HepG2 (cell line): ENCODE measurements around the gene ARID3C. TPM values are rescaled to one million over a fixed set of nuclear protein-coding genes. Genes with fewer than 3 reads are reported as not detected.

Source experiments
- CBX2 ChIP-seq, 2 experiments: fragments of 200-600 bp in 1 of 2; sonication (generic); formaldehyde crosslinking in 1 of 2; IDR thresholded peaks; 2 replicates each; pipeline versions ENCODE4 v1.7.0 to v1.8.1; 2018 to 2022; ENCODE audit warnings: low read depth in 2 of 2, low read length in 1 of 2, mild to moderate bottlenecking in 1 of 2, missing genetic modification reagents in 1 of 2
- CEBPB ChIP-seq: IDR thresholded peaks from 2 replicates; pipeline ENCODE4 v1.6.1; 2011; ENCODE audit warnings: low read depth, low read length, improper control_type of control experiment, borderline replicate concordance
- DNMT3B ChIP-seq: conservative IDR thresholded peaks from 2 replicates; pipeline ENCODE4 v1.6.1; 2016; ENCODE audit warnings: missing biosample characterization, control low read depth
- EED ChIP-seq: sonication (generic); formaldehyde crosslinking; IDR thresholded peaks from 2 replicates; pipeline ENCODE4 v1.5.0; 2020; ENCODE audit warnings: mild to moderate bottlenecking, missing genetic modification reagents
- ETV5 ChIP-seq: IDR thresholded peaks from 2 replicates; pipeline ENCODE4 v1.6.1; 2018; ENCODE audit warnings: missing biosample characterization, missing genetic modification reagents, inconsistent platforms, borderline replicate concordance
- HES4 ChIP-seq: sonication (generic); formaldehyde crosslinking; IDR thresholded peaks from 2 replicates; pipeline ENCODE4 v1.9.0; 2021; ENCODE audit warnings: mild to moderate bottlenecking, missing genetic modification reagents, borderline replicate concordance
- HNF4G ChIP-seq, 2 experiments: sonication (generic) in 1 of 2; formaldehyde crosslinking in 1 of 2; IDR thresholded peaks; 2 replicates each; pipeline versions ENCODE4 v1.4.0 to v1.6.1; 2011 to 2020; ENCODE audit warnings: borderline replicate concordance in 2 of 2, low read depth in 2 of 2, mild to moderate bottlenecking in 2 of 2, low read length in 1 of 2, missing genetic modification reagents in 1 of 2, moderate library complexity in 1 of 2
- MED8 ChIP-seq: sonication (generic); formaldehyde crosslinking; IDR thresholded peaks from 2 replicates; pipeline ENCODE4 v1.8.1; 2023; ENCODE audit warnings: mild to moderate bottlenecking, missing genetic modification reagents; ENCODE audit not compliant: insufficient replicate concordance
- PCBP2 ChIP-seq: fragments of 200-400 bp; formaldehyde crosslinking; optimal IDR thresholded peaks from 2 replicates; pipeline ENCODE3; 2018; ENCODE audit warnings: low read length, low read depth; ENCODE audit not compliant: poor library complexity, severe bottlenecking
- SSRP1 ChIP-seq: IDR thresholded peaks from 2 replicates; pipeline ENCODE4 v1.6.1; 2016; ENCODE audit warnings: control low read depth
- STAT5B ChIP-seq: sonication (generic); formaldehyde crosslinking; IDR thresholded peaks from 2 replicates; pipeline ENCODE4 v1.4.0; 2020; ENCODE audit warnings: missing genetic modification reagents
- ZNF12 ChIP-seq: sonication (generic); formaldehyde crosslinking; IDR thresholded peaks from 2 replicates; pipeline ENCODE4 v1.5.0; 2020; ENCODE audit warnings: missing genetic modification reagents
- ZNF260 ChIP-seq: sonication (generic); formaldehyde crosslinking; IDR thresholded peaks from 2 replicates; pipeline ENCODE4 v1.4.0; 2020; ENCODE audit warnings: missing genetic modification reagents, low read depth, mild to moderate bottlenecking, borderline replicate concordance
- ZNF678 ChIP-seq: sonication (generic); formaldehyde crosslinking; IDR thresholded peaks from 2 replicates; pipeline ENCODE4 v1.4.0; 2020; ENCODE audit warnings: mild to moderate bottlenecking, missing genetic modification reagents
- ZNF773 ChIP-seq: sonication (generic); formaldehyde crosslinking; IDR thresholded peaks from 2 replicates; pipeline ENCODE4 v1.4.0; 2020; ENCODE audit warnings: missing genetic modification reagents, borderline replicate concordance
- polyA plus RNA-seq, 8 experiments: library from polyadenylated mRNA; depleted of rRNA in 3 of 8; stranded (reverse) in 7 of 8; unstranded in 1 of 8; fragments of >200 nt; fragmentation: Illumina TruSeq in 4 of 8; extraction: Trizol in 4 of 8; gene quantifications; 2 replicates each; pipeline versions ENCODE4 v1.2.1 to v1.2.3, GENCODE V29; 2011 to 2016; ENCODE audit warnings: low read depth in 4 of 8, missing spikeins in 1 of 8, mixed read lengths in 1 of 8; ENCODE audit not compliant: insufficient read depth in 1 of 8
- total RNA-seq, 5 experiments: library from RNA; depleted of rRNA; stranded (reverse); fragments of >200 nt; fragmentation: Illumina TruSeq; extraction: Trizol; gene quantifications; 2 replicates each; pipeline ENCODE4 v1.2.3, GENCODE V29; 2016; ENCODE audit warnings: low read depth in 1 of 5
- TF ChIP-seq, protein P1 (sequence below): sonication (generic); formaldehyde crosslinking; IDR thresholded peaks from 2 replicates; pipeline ENCODE4 v1.4.0; 2020; ENCODE audit warnings: missing genetic modification reagents
- TF ChIP-seq, protein P2 (sequence below): sonication (generic); formaldehyde crosslinking; conservative IDR thresholded peaks from 2 replicates; pipeline ENCODE4 v1.4.0; 2020; ENCODE audit warnings: mild to moderate bottlenecking, missing genetic modification reagents, moderate library complexity
- TF ChIP-seq, protein P3 (sequence below): sonication (generic); formaldehyde crosslinking; conservative IDR thresholded peaks from 2 replicates; pipeline ENCODE4 v1.8.0; 2022; ENCODE audit warnings: missing genetic modification reagents
- TF ChIP-seq, protein P4 (sequence below), 2 experiments: fragments of 450-650 bp in 1 of 2; sonication (generic) in 1 of 2; formaldehyde crosslinking; IDR thresholded peaks; 2 replicates each; pipeline versions ENCODE4 v1.5.0 to v1.8.0; 2020 to 2022; ENCODE audit warnings: mild to moderate bottlenecking in 1 of 2, missing genetic modification reagents in 1 of 2
- TF ChIP-seq, protein P5 (sequence below): sonication (generic); formaldehyde crosslinking; conservative IDR thresholded peaks from 2 replicates; pipeline ENCODE4 v1.5.0; 2020; ENCODE audit warnings: missing genetic modification reagents

The ARID3C gene
- total and polyA plus RNA-seq, 2 of the 13 experiments (the other 11 are each of a cell fraction or from before 2014, with no cell fraction given) = not detected

DNA sequence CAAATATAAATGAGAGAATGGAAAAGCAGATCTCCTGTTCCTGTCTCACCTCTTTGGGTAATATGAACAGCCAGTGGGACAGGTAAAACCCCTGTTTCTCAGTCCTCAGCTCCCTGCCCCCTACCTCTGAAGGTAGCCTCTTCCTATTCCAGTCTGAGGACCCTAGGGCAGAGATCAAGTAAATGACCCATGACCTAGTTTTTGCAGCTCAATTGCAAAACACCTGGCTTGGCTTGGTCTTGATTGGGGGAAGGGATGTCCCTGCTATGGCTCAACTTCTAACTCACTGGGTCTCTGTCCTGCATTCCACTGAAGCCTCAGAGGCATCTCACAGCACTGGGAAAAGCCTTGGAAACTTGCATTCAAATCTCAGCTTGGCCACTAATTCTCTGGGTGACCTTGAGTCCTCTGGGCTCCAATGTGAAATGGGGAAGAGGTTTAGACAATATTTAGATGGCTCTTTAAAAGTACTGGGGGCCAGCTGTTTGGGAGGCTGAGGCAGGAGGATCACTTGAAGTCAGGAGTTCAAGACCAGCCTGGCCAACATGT lies 16.0 kb upstream of the ARID3C start (continued):
- TF ChIP-seq CBX2 (IDR thresholded peaks at IDR 0.05; ENCODE audit: low read depth, low read length) (no peak), CBX2 (CRISPR knock-in tag; IDR thresholded peaks at IDR 0.05; ENCODE audit: low read depth) (no peak), EED (CRISPR knock-in tag) (no peak), ZNF678 (no peak), STAT5B (CRISPR knock-in tag) (no peak), CEBPB (peak; percentile 97), ETV5 (CRISPR knock-in tag) (no peak; the same call in 1 of the 2 replicates), HES4 (CRISPR knock-in tag) (no peak), ZNF773 (no peak), SSRP1 (CRISPR knock-in tag) (no peak), DNMT3B (CRISPR knock-in tag) (no peak), ZNF260 (CRISPR knock-in tag) (no peak), MED8 (CRISPR knock-in tag) (no peak), HNF4G (IDR thresholded peaks at IDR 0.05; ENCODE audit: borderline replicate concordance, low read depth, low read length) (peak; percentile 93), HNF4G (CRISPR knock-in tag; IDR thresholded peaks at IDR 0.05; ENCODE audit: borderline replicate concordance, low read depth) (peak; percentile 73; the same call in 1 of the 2 replicates), ZNF12 (CRISPR knock-in tag) (no peak), PCBP2 (no peak)
- TF ChIP-seq, protein P1, sequence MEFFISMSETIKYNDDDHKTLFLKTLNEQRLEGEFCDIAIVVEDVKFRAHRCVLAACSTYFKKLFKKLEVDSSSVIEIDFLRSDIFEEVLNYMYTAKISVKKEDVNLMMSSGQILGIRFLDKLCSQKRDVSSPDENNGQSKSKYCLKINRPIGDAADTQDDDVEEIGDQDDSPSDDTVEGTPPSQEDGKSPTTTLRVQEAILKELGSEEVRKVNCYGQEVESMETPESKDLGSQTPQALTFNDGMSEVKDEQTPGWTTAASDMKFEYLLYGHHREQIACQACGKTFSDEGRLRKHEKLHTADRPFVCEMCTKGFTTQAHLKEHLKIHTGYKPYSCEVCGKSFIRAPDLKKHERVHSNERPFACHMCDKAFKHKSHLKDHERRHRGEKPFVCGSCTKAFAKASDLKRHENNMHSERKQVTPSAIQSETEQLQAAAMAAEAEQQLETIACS (CRISPR knock-in tag) = no peak
- TF ChIP-seq, protein P2, sequence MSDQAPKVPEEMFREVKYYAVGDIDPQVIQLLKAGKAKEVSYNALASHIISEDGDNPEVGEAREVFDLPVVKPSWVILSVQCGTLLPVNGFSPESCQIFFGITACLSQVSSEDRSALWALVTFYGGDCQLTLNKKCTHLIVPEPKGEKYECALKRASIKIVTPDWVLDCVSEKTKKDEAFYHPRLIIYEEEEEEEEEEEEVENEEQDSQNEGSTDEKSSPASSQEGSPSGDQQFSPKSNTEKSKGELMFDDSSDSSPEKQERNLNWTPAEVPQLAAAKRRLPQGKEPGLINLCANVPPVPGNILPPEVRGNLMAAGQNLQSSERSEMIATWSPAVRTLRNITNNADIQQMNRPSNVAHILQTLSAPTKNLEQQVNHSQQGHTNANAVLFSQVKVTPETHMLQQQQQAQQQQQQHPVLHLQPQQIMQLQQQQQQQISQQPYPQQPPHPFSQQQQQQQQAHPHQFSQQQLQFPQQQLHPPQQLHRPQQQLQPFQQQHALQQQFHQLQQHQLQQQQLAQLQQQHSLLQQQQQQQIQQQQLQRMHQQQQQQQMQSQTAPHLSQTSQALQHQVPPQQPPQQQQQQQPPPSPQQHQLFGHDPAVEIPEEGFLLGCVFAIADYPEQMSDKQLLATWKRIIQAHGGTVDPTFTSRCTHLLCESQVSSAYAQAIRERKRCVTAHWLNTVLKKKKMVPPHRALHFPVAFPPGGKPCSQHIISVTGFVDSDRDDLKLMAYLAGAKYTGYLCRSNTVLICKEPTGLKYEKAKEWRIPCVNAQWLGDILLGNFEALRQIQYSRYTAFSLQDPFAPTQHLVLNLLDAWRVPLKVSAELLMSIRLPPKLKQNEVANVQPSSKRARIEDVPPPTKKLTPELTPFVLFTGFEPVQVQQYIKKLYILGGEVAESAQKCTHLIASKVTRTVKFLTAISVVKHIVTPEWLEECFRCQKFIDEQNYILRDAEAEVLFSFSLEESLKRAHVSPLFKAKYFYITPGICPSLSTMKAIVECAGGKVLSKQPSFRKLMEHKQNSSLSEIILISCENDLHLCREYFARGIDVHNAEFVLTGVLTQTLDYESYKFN = peak; percentile 96
- TF ChIP-seq, protein P3, sequence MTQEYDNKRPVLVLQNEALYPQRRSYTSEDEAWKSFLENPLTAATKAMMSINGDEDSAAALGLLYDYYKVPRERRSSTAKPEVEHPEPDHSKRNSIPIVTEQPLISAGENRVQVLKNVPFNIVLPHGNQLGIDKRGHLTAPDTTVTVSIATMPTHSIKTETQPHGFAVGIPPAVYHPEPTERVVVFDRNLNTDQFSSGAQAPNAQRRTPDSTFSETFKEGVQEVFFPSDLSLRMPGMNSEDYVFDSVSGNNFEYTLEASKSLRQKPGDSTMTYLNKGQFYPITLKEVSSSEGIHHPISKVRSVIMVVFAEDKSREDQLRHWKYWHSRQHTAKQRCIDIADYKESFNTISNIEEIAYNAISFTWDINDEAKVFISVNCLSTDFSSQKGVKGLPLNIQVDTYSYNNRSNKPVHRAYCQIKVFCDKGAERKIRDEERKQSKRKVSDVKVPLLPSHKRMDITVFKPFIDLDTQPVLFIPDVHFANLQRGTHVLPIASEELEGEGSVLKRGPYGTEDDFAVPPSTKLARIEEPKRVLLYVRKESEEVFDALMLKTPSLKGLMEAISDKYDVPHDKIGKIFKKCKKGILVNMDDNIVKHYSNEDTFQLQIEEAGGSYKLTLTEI (CRISPR knock-in tag) = no peak
- TF ChIP-seq, protein P4, sequence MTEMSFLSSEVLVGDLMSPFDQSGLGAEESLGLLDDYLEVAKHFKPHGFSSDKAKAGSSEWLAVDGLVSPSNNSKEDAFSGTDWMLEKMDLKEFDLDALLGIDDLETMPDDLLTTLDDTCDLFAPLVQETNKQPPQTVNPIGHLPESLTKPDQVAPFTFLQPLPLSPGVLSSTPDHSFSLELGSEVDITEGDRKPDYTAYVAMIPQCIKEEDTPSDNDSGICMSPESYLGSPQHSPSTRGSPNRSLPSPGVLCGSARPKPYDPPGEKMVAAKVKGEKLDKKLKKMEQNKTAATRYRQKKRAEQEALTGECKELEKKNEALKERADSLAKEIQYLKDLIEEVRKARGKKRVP (CRISPR knock-in tag; IDR thresholded peaks at IDR 0.05) = no peak
- TF ChIP-seq, protein P5, sequence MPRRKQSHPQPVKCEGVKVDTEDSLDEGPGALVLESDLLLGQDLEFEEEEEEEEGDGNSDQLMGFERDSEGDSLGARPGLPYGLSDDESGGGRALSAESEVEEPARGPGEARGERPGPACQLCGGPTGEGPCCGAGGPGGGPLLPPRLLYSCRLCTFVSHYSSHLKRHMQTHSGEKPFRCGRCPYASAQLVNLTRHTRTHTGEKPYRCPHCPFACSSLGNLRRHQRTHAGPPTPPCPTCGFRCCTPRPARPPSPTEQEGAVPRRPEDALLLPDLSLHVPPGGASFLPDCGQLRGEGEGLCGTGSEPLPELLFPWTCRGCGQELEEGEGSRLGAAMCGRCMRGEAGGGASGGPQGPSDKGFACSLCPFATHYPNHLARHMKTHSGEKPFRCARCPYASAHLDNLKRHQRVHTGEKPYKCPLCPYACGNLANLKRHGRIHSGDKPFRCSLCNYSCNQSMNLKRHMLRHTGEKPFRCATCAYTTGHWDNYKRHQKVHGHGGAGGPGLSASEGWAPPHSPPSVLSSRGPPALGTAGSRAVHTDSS (CRISPR knock-in tag) = no peak
